CD4-positive, alpha-beta T cell treated with Interferon alpha-2 for 1 hour (primary cell): ENCODE results near the gene MEF2B.
"Not testable (repeated sequence)": the region's sequence is repeated elsewhere in the genome, so short reads cannot be mapped to it uniquely, and the experiment has no call there.

ENCODE experiments used
- DNase-seq, 2 donors: peaks; one replicate each; pipeline ENCODE4 v3.0.0-alpha.2; 2020 to 2022

Gene MEF2B

GRCh38 chr19:19192910-19193423, 22.9 kb upstream of the MEF2B start:
- DNase-seq, result no peak

- peak; percentile 99 to 100 for DNase-seq
Measured at GRCh38 chr19:19192078-19192882, 22.2 kb upstream of the MEF2B start, which contains the start of the genes BORCS8 and RFXANK. TSS of gene BORCS8 (minus strand) at chr19:19192152. CDS start at chr19:19192117, 35 bp downstream. TSS of gene RFXANK (plus strand) at chr19:19192258. CDS start at chr19:19193947, 1,689 bp downstream.

GRCh38 chr19:19191768-19192077, 21.7 kb upstream of the MEF2B start:
- DNase-seq, result no peak

- no peak for DNase-seq
Measured at GRCh38 chr19:19186742-19187141, 16.7 kb upstream of the MEF2B start.

GRCh38 chr19:19185853-19186740, 16.0 kb upstream of the MEF2B start:
- DNase-seq, result peak; percentile 49 to 75

- DNase-seq, result no peak
Measured at GRCh38 chr19:19181488-19181998, 11.5 kb upstream of the MEF2B start.

- DNase-seq, result no peak
Measured at GRCh38 chr19:19179548-19180441, 9.7 kb upstream of the MEF2B start.

- no peak for DNase-seq
Measured at GRCh38 chr19:19176950-19177349, 6.9 kb upstream of the MEF2B start.

- DNase-seq, result not testable (repeated sequence)
Measured at GRCh38 chr19:19173243-19173642, 3.2 kb upstream of the MEF2B start.

GRCh38 chr19:19171821-19172532, 1.9 kb upstream of the MEF2B start:
- DNase-seq, result no peak

GRCh38 chr19:19170873-19171672, 1.0 kb upstream of the MEF2B start:
- no peak for DNase-seq

GRCh38 chr19:19169236-19170052, 619 bp downstream of the MEF2B start:
- DNase-seq, result no peak

- DNase-seq, result no peak
Measured at GRCh38 chr19:19167612-19168011, 2.5 kb downstream of the MEF2B start.

- DNase-seq, result no peak
Measured at GRCh38 chr19:19165396-19165795, 4.7 kb downstream of the MEF2B start.

- DNase-seq, result no peak
Measured at GRCh38 chr19:19162495-19162894, 7.6 kb downstream of the MEF2B start.

- peak in 1 of 2 donors; percentile 25 for DNase-seq
Measured at GRCh38 chr19:19160461-19161035, 9.5 kb downstream of the MEF2B start.

GRCh38 chr19:19159534-19159933, 10.5 kb downstream of the MEF2B start:
- no peak for DNase-seq

GRCh38 chr19:19157808-19158207, 12.3 kb downstream of the MEF2B start:
- DNase-seq, result no peak

GRCh38 chr19:19155495-19156219, 14.4 kb downstream of the MEF2B start:
- no peak for DNase-seq
